HG03066 (cell line): ENCODE data around the gene TSEN34.
"Not testable (repeated sequence)": the region's sequence is repeated elsewhere in the genome, so short reads cannot be mapped to it uniquely, and the experiment has no call there.

ENCODE experiments used
- ATAC-seq: cut with Tn5 transposase; IDR thresholded peaks from one replicate; pipeline ENCODE4 v1.9.1; 2021; ENCODE audit warnings: low read depth; ENCODE audit not compliant: unreplicated experiment

Gene TSEN34

DNA sequence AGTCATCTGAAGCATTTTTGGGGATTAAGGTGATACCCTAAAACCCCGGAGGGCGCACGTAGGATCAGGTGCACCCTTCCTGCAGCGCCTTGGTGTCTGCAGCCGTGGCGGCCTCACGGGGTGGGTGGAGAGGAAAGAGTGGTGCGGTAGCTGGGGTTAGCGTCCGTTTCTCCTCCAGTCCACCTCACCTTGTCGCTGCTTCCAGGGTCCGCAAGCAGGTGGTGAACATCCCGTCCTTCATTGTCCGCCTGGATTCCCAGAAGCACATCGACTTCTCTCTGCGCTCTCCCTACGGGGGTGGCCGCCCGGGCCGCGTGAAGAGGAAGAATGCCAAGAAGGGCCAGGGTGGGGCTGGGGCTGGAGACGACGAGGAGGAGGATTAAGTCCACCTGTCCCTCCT lies 16.1 kb downstream of the TSEN34 start:
- ATAC-seq: not testable (repeated sequence)

DNA sequence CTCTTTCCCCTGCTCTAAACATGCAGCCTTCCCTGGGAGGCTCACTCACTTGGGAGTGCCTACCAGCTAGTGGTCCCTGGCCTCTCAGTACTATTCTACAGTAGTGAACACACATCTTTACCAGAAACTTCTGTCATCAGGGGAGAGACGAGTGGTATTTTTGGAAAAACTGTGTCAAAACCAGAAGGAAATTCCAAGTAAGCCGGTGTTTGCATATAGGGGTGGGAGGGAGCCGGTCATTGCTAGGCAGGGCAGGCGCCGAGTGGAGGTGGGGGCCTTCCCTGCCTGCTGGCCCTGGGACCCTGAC lies 16.5 kb downstream of the TSEN34 start:
- ATAC-seq: no peak

DNA sequence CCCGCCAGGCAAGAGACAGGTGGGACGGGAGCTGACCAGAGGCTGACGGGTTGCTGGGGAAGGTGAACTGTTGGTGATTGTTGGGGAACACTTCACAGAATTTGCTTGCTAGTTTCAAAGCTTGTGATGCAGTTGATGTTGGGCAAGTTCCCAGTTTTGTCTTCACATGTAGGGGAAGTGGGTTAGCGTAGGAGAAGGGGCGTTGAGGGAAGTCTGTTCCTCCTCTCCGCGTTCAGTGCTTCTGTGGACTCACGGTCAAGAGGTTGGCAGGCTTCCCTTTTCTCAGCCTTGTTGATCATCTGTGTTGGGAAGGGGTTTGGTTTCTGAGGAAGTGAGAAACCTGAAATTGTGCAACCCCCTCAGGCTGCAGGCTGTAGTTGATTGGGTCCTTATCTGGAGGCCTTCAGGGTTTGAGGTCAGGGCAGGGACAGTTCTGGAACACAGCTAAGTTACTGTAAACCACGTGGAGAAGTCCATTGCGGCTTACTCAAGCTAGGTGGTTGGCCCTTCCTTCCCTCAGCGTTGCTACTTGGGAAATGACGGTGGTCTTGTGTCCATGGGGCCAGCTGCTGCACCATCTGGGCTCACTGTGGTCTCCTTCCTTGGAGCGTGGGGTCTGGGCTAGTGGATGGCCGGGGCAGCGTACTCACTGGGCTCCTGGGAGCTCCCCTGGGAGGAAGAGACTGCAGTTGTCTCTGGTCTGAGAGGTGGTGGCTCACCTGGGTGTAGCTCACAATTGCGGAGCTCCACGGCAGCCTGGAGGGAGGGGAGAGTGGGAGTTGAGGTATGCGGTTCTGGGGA lies 17.1 kb downstream of the TSEN34 start:
- ATAC-seq: peak; percentile 56

DNA sequence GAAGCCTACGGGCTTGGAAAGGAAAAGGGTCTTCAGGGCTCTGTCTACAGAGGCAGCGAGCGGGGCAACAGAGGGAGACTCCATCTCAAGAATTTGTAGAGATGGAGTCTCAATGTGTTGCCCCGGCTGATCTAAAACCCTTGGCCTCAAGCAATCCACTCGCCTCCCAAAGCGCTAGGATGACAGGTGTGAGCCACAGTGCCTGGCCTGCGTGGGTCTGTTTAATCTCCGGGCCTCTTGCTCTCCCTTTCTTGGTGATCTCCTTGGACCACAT lies 17.6 kb downstream of the TSEN34 start:
- ATAC-seq: no peak

DNA sequence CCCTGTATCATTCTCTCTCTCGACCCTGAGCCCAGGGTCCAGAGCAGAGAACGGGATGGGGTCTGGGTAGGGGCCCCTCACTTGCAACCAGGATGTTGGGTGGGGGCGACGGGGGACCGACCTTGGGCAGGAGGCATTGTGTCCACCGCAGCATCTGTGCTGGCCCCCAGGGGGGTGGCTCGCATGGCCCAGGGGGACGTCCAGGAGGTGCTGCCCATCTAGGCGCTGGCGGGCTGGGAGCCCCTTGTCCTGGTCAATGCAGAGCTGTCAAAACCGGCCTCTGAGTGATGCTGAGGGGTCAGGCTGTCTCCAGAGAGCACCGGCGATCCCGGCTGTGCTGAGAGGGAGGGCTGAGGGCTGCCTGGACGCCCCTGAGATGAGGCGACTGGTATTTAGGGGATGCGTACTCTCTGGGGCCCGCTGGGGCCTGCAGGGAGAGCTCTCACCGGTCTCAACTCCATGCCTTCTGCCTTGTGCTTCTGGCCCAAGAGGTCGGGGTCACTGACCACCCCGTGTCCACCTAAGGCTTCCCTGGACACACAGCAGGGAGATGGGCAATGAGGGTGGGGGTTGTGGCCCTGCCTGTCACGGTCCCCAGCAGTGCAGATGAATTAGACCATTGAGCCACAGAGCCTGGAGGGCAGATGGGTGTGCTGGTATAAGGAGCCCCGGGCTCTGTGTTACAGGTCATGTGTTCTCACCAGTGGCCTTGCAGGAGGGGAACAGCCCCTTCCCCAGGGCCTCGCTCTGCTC lies 18.1 kb downstream of the TSEN34 start:
- no peak for ATAC-seq

DNA sequence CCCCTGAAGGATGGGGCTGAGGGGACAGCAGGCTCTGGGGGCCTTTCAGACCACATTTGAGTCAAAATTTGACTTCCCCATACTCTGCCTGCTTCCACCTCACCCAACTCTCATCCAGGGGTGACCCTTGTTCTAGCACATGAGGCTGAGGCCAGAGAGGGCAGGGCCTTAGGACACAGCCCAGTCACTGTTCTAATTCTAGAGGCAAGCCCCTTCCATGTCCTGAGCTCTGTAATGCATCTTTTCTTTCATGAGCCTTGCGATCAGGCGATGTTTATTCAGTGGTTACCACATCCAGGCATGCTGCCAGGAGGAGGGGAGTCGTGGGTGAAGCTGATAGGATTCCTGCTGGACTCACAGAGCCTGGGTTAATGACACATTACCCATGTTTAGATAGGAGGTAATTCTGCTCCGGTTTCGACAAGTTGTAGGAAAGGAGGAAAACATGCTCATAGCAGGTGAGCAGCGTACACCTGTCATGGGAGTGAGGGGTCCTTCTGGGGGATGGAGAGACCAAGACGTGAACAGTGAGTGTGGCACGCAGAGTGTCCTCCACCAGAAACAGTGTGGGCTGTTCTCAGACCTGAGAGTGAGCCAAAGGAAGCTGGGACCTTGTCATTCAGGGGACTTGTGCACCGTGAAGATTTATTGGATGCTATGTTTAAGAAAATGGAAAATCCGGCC lies 18.8 kb downstream of the TSEN34 start:
- no peak for ATAC-seq

DNA sequence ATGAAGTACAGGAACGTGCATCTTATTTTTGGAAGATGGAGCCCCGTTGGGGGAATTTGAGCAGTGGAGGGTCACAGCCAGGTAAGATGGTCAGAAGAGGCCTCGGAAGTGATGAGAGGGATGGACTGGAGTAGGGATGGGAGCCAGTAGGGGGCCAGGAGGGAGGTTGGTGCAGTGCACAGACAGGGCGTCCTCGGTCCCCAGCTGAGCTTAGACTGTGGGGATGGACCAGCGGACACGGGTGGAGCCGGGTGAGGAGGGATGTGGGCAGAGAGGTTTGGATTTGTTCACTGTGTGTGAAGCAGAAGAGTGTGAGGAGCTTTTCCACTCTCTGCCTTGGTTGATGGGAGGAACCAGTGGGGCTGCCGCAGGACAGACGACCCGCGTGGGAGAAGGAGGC lies 20.1 kb downstream of the TSEN34 start:
- ATAC-seq: no peak

DNA sequence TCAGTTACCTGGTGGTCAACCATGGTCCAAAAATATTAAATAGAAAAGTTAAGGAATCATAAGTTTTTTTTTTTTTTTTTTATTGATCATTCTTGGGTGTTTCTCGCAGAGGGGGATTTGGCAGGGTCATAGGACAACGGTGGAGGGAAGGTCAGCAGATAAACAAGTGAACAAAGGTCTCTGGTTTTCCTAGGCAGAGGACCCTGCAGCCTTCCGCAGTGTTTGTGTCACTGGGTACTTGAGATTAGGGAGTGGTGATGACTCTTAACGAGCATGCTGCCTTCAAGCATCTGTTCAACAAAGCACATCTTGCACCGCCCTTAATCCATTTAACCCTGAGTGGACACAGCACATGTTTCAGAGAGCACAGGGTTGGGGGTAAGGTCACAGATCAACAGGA lies 23.1 kb downstream of the TSEN34 start:
- ATAC-seq: not testable (repeated sequence)

DNA sequence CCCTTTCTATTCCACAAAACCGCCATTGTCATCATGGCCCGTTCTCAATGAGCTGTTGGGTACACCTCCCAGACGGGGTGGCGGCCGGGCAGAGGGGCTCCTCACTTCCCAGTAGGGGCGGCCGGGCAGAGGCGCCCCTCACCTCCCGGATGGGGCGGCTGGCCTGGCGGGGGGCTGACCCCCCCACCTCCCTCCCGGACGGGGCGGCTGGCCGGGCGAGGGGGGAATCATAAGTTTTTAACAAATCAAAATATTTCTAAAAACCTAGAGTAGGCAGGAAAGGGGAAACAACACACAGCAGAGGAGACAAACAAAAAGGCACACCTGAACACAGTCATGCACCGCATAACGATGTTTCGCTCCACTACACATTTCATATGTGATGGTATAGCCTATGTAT lies 23.6 kb downstream of the TSEN34 start:
- ATAC-seq: not testable (repeated sequence)

DNA sequence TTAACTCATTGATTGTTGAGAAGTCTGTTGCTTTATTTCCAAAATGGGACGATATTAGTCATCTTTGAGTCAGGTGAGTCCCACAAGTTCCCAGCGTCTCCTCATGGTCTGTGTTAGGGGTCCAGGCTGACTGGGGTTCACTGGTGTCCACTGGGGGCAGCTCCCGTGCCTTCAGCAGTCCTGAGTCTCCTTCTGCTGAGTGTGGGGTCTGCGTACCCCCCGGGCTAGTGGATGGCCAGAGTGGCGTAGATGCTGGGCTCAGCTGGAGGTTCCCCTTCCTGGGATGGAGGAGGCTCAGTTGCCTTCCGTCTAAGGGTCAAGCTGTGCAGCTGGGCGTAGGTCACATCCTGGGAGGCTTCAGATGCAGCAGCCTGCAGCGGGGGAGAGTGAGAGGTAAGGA lies 25.8 kb downstream of the TSEN34 start:
- ATAC-seq: no peak

DNA sequence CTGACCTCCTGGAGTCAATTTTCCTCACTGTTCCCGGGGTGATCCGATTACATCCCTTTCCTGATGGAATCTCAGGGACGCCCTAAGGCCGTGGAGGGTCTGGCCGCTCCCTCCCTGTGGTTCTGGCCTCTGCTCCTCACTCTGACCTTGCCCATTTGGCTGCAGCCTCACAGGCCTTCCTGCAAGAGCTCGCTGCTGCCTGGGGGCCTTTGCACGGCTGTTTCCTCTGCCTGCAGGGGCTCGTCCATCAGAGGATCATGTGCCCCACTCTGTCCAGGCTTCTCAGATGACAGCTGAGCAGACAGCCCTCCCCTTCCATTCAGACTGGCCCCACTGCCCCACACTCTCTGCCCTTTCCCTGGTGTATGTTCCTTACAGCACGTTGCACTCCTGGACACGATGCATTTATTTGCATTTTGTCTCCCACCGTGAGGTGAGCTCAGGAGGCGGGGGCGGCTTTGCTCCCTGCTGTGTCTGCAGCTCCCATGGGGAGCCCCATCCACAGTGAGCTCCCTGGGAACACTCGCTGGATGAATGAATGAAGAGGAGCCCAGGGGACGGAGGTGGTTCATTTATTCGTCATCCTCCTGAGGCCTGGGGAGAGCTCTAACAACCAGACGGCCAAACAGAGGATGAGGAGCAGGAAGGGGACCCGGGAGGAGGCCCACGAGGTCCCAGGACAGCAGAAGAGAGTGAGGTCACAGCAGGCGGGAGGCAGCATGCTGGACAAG lies 26.6 kb downstream of the TSEN34 start:
- ATAC-seq: not testable (repeated sequence)

DNA sequence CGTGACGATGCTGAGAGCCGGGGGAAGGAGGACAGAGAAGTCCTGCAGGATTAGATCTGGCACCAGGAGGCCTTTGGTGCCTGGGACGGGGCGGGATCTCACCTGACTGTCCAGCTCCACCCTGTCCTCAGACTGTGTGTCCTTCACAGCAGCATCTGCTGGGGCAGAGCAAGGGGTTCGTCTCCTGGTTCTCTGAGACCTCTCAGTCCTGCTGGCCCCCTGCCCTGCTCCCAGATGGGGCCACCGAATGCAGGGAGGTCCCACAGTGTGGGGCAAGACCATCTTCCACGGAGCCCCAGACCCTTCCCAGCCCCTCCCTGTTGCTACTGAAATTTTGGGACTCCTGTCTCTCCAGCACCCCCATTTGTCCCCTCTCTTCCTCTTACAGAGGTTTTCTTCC lies 27.2 kb downstream of the TSEN34 start:
- ATAC-seq: no peak

DNA sequence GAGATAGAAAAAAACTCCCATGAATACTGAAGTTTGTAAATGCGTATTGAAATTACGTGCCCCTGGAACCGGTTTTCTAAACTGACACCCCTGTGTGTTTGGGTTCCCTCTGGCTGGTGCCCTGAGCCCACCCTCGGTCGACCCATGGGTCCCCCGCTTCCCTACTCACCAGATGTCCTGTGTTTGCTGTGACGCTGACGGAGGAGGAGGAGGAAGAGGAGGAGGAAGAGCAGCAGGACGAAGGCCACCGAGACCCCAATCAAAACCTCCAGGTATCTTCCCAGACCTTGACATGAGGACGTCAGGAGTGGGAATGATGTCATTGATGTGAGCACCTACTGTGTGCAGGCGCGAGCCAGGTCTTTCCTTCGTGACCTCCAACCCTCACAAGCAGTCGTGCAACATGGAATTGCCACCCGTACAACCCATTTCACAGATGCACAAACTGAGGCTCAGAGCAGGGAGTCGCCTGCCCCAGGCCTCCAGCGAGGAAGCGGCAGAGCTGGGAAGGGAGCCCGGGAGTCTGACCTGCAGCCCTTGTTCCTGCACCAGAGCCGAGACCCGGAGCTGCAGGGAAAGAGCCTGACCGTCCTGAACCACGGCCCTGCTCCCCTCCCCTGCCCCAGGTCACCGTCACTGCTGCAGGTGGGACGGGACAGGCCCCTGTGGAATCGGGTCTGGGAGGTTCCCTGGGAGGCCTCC lies 28.0 kb downstream of the TSEN34 start:
- no peak for ATAC-seq

DNA sequence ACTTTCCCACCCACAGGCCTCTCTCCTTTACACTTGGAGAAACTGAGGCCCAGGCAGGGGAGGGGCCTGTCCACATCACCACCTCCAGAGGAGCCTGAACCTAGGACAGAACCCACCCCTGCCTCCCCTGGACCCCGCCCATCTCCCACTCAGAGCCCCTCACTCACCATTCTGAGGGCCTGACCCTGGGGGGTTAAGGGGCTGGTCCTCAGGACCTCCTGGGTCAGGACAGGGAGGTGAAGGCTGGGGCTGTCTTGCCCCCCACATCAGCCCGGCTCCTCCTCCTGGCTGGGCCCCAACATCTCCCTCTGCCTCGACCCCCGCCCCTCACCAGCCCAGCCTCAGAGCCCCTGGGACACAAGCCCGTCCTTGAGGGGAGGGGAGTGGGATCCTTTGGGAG lies 28.6 kb downstream of the TSEN34 start:
- not testable (repeated sequence) for ATAC-seq

DNA sequence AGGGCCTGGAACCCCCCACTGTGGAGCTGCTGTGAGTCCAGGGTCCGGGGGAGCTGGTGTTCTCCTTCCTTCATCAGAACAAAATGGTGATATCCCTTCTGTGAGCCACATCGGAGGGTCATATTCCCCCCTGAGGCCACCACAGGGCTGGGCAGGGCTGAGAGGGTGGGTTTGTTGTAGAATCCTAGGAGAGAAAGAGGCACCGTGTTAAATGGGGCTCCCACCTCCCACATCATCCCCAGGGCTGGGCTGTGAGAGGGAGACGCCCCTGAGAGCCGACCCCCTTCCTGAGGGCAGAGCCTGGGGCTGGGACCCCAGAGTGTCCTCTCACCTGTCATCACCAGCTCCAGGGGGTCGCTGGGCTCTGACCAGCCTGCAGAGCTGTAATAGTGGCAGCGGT lies 30.8 kb downstream of the TSEN34 start:
- ATAC-seq: not testable (repeated sequence)

DNA sequence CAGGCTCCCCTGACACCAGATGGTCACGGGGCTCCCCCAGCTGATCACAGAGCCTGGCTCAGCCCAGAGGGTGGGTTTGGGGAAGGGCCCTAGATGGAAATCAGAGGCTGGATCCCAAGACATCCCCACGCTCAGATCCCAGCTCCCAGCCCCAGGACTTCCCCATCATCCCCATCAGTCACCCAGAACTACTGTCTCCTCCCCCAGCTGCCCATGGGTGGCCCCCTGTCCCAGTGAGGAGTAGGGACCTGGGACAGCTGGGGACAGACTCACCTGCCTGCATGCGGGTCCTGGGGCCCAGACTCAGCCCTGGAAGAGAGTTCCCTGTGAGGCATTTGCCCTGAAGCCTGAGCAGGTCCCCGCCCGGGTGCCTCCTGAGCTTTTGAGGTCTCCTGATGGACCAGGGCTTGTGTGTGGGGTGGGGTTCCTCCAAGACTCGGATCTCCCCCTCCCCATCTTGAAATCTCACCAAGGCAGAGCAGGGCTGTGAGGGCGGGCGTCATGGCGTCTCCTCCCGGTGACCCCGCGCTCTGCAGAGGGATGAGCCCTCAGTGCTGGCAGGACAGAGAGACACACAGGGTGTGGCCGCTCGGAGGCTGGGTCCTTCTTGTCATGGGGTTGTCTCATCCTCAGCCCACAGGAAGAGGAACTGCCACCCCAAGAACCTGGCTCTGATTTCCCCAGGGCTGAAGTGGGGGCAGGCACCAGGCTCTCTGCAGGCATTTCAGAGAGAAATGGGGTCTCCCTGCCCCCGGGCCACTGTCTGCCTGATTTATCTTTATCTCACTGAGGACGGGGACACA lies 31.6 kb downstream of the TSEN34 start, which contains the start of gene LILRB3:
TSS of gene LILRB3 (minus strand) at position 534 of the 803 bp plus-strand sequence. CDS start at position 503, 31 bp downstream.
- ATAC-seq: not testable (repeated sequence)

DNA sequence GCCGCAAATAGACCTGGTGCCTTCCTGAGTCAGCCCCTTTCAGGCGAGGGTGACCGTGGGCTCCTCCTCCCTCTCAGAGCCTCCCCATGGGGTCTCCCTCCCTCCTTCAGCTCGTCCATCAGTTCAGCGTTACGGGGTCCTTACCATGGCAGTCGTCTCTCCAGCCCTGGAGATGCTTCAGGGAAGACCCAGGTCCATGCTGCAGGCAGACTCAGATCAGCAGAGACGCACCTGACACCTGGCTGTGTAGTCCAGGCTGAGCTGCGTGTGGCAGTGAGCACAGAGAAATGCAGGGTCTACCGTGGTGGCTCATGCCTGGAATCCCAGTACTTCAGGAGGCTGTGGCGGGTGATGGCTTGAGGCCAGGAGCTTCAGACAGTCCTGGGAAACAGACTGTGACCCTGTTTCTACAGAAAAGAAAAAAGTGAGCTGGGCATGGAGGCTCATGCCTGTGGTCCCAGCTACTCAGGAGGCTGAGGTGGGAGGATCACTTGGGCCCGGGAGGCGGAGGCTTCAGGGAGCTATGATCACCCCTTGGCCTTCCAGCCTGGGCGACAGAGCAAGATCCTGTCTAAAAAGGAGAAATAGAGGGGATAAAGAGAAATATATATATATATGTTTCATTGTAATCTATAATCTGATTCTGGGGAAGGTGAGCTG lies 32.3 kb downstream of the TSEN34 start:
- not testable (repeated sequence) for ATAC-seq

DNA sequence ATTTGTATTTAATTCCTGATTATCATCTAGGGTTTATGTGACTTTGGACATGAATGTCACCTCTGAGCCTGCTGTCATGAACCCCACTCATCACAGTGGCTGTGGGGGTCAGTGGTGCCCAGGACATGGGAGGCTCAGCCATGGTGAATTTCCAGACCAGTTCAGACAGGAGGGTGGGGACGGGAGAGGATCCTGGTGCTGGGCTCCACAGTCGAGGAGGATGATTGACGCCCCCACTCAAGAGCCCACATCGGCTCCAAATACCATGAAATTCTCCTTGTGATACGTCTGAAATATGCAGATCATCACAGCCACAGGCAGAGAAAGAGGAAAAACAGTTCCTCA lies 32.8 kb downstream of the TSEN34 start:
- not testable (repeated sequence) for ATAC-seq

DNA sequence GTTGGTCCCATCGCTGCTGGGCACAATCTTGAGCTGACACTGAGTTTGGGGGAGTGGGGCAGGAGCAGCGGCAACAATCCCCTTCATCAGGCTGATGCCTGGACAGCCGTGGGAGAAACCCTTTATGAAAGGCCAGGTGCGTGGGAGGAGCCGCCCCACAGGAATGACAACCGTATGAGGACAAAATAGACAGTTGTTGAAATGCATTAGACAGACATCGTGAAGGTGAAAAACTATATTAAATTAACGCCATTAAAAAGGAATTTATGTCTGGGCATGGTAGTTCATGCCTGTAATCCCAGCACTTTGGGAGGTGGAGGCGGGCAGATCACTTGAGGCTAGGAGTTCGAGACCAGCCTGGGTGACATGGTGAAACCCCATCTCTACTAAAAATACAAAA lies 33.5 kb downstream of the TSEN34 start:
- not testable (repeated sequence) for ATAC-seq
